Stimulated activated CD8-positive, alpha-beta memory T cell treated with anti-CD3 and anti-CD28 coated beads, Interleukin-4, amount 100 ng/mL, for 24 hours (primary cell): ENCODE data around the gene CHRNA9.

Source experiments
- DNase-seq: peaks from one replicate; pipeline ENCODE4 v3.0.0-alpha.2; 2020; ENCODE audit warnings: low read depth

The CHRNA9 gene

DNA sequence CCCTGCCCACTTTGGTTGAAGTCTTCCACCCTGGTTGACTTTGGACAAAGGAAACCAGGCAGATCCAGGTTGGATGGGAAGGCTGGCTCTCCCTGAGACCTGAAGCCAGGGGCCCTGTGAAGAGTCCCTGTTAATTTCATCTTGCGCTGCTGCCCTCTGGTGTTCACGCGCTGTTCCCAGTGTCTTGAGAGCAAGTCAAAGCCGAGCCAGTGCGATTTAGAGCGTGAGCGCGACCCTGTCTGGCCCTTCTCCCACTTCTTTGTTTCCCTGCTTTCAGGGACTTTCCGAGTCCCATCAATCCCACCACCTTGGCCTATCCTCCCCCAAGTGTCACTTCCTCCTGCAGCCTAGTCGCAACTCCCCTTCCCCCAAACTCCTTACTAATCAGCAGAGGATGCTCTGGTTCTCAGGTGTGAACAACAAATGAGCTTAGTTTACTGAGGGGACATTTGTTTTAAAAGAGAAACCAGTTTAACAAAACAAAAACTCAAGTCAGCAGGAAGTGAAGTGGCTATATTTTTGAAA, 25.8 kb upstream of the CHRNA9 start:
- peak; percentile 78 for DNase-seq

- no peak for DNase-seq
These were observed 24.9 kb upstream of the CHRNA9 start for GRCh38 chr4:40310225-40310624.

- no peak for DNase-seq
These were observed 23.3 kb upstream of the CHRNA9 start for GRCh38 chr4:40311811-40312346.

- no peak for DNase-seq
These were observed 20.2 kb upstream of the CHRNA9 start for GRCh38 chr4:40314951-40315350.

DNA sequence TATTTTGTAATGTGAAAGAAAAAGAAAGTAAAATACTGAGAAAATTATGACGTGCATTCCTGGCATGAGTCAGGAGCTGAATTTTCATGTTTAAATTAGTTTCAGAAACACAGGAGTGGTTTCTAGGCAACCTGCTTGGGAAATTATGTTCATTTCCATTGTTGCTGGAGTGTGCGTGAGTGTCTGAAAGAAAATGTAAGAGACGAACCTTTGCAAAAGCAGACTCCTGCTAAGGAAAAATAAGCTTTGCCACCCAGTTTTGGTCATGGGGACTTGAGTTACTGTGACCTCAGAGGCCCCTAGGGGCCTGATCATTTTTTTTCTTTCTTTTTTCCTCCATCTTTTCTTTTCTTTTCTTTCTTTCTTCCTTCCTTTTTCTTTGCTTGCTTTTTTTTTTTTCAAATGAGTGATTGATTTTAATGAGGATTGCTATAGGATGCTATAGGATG, 18.8 kb upstream of the CHRNA9 start:
- no peak for DNase-seq

GRCh38 chr4:40316782-40317635, 18.1 kb upstream of the CHRNA9 start:
- DNase-seq, result peak; percentile 34

- no peak for DNase-seq
These were observed 17.0 kb upstream of the CHRNA9 start for GRCh38 chr4:40317916-40318658.

GRCh38 chr4:40321574-40322275, 13.4 kb upstream of the CHRNA9 start:
- no peak for DNase-seq

GRCh38 chr4:40322811-40323210, 12.3 kb upstream of the CHRNA9 start:
- no peak for DNase-seq

DNA sequence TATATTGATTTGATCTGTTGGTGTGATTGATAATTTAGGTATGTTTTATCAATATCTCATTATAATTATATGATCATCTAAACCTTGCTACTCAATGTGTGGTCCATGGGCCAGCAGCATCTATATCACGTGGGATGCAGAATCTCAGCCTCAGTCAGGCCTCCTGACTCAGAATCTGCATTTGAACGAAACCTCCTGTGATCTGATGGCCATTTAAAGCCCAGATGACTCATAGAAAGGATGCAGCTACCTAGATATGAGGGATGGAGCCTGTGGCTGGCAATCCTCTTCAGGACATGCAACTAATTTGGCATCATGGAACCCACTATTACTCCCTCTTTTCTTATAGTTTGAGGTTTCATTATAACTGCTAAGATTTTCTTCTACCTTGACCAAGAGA, 11.3 kb upstream of the CHRNA9 start:
- DNase-seq, result no peak

GRCh38 chr4:40325406-40326019, 9.6 kb upstream of the CHRNA9 start:
- peak; percentile 26 for DNase-seq

- DNase-seq, result no peak
These were observed 7.8 kb upstream of the CHRNA9 start for GRCh38 chr4:40327340-40327739.

- DNase-seq, result no peak
These were observed 6.8 kb upstream of the CHRNA9 start for GRCh38 chr4:40328383-40328782.

- no peak for DNase-seq
These were observed 5.3 kb upstream of the CHRNA9 start for GRCh38 chr4:40329805-40330204.

GRCh38 chr4:40330536-40330935, 4.6 kb upstream of the CHRNA9 start:
- no peak for DNase-seq

DNA sequence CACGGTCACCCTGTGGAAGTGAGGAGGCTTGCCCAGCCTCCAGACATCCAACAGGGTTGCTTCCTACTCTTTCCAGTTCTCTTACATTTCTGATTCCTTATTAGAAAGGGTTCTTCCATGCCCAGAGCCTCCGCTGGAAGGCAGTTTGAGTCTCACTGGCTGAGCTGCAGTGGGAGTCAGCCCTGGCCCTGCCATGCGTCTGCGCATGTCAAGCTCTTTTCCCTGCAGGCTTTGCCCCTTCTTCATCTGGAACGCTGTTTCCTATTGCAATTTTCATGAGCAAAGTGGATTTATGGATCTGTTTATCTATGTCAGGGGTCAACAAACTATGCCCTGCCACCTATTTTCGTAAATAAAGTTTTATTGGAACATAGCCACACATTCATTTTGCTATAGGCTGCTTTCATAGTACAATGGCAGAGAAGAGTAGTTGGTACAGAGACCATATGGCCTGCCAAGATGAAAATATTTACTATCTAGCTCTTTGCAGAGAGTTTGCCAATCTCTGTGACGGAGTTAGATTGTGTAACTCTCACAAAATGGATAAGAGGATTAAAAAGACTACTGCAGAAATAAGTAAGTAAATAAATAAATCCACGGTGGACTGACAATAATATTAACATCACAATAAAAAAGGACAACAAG, 3.9 kb upstream of the CHRNA9 start:
- no peak for DNase-seq

DNA sequence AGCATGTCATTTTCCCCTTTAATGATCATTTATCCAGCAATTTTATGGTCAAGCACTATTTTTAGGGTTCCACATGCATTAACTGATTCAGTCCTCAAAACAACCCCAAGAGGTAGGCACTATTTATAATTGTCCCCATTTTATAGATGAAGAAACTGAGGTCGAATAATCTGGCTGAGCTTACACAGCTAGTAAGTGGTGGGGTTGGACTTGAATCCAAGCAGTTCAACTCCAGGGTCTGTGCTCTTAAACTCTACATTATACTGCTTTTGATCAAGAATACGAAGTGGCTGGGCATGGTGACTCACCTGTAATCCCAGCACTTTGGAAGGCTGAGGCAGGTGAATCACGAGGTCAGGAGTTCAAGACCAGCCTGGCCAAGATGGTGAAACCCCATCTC, 3.2 kb upstream of the CHRNA9 start:
- DNase-seq, result no peak

- no peak for DNase-seq
These were observed 1.2 kb upstream of the CHRNA9 start for GRCh38 chr4:40333921-40334352.

DNA sequence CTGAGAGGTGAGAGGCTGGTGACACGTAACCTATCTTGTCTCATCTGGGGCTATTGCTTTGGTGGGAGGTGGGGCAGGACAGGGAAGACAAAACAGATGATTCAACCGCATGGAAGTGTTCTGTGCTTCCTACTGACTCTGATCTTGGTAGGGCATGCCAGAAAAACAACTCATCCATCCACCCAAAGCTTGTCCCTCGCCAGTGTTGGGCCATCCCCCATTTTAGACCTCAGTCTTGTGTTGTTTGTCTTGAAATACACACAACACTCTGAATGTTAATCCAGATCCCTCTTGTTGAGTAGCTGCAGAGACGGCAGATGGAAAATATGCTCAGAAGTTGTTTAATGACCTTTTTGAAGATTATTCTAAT, 377 bp downstream of the CHRNA9 start:
- DNase-seq, result no peak

DNA sequence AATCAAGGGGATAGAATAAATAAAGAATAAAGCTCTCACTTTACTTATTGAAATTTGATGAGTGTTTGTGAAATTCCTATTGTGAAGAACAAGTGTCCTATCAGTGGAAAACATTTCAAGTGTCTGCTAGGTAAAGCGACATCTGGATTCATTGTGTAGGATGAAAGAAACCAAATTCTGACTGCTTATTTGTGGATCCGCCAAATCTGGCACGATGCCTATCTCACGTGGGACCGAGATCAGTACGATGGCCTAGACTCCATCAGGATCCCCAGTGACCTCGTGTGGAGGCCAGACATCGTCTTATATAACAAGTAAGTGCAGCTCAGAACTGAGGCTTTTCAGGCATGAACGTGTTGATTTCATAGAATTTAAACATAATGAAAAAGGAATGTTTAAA, 1.9 kb downstream of the CHRNA9 start:
- no peak for DNase-seq

DNA sequence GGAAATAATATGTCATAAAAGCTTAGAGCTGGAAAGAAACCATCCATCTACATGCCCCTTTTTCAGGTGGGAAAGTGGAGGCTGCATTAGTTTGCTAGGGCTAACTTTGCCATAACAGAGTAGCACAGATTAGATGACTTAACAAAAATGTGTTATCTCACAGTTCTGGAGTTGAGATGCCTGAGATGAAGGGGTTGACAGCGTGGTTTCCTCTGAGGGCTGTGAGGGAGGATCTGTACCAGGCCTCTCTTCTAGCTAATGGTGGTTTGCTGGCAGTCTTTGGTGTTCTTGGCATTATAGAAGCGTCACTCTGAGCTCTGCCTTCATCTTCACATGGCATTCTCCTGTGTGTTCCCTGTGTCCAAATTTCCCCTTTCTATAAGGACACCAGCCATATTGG, 2.4 kb downstream of the CHRNA9 start:
- DNase-seq, result no peak
